ENCODE results near the gene BFAR. TPM values are rescaled to one million over a fixed set of nuclear protein-coding genes. Genes with fewer than 3 reads are reported as not detected.
"Not testable (repeated sequence)": the region's sequence is repeated elsewhere in the genome, so short reads cannot be mapped to it uniquely, and the experiment has no call there.

BFAR gene
- total RNA-seq, 1 donor from 2014 or later = 60.3 TPM

- intact Hi-C loops (cut with micrococcal nuclease) = loop anchor here (10.0 kb wide), 1 partner anchor 339 kb away; the partner anchor contains the start of gene PDXDC1
Measured at GRCh38 chr16:14635395-14636165, 2.8 kb downstream of the BFAR start.

GRCh38 chr16:14636179-14636950 lies 3.6 kb downstream of the BFAR start:
- intact Hi-C loops (cut with micrococcal nuclease) = loop anchor here (10.0 kb wide), 1 partner anchor 338 kb away; the partner anchor contains the start of gene PDXDC1

GRCh38 chr16:14636951-14637240 lies 4.1 kb downstream of the BFAR start:
- intact Hi-C loops (cut with micrococcal nuclease) = loop anchor here (10.0 kb wide), 1 partner anchor 338 kb away; the partner anchor contains the start of gene PDXDC1

GRCh38 chr16:14640538-14640937 lies 7.8 kb downstream of the BFAR start:
- intact Hi-C loops (cut with micrococcal nuclease) = no loop called here

GRCh38 chr16:14641206-14641605 lies 8.5 kb downstream of the BFAR start:
- intact Hi-C loops (cut with micrococcal nuclease) = no loop called here

- intact Hi-C loops (cut with micrococcal nuclease) = no loop called here
Measured at GRCh38 chr16:14641926-14642325, 9.2 kb downstream of the BFAR start.

GRCh38 chr16:14649816-14650215 lies 17.1 kb downstream of the BFAR start:
- intact Hi-C loops (cut with micrococcal nuclease) = no loop called here

- intact Hi-C loops (cut with micrococcal nuclease) = no loop called here
Measured at GRCh38 chr16:14650629-14651028, 17.9 kb downstream of the BFAR start.

- intact Hi-C loops (cut with micrococcal nuclease) = no loop called here
Measured at GRCh38 chr16:14652726-14653125, 20.0 kb downstream of the BFAR start.

- intact Hi-C loops (cut with micrococcal nuclease) = no loop called here
Measured at GRCh38 chr16:14658063-14658462, 25.3 kb downstream of the BFAR start.

- intact Hi-C loops (cut with micrococcal nuclease) = no loop called here
Measured at GRCh38 chr16:14667347-14668266, 34.9 kb downstream of the BFAR start.

GRCh38 chr16:14668556-14669223 lies 35.9 kb downstream of the BFAR start:
- intact Hi-C loops (cut with micrococcal nuclease) = no loop called here

GRCh38 chr16:14669776-14670175 lies 37.0 kb downstream of the BFAR start:
- intact Hi-C loops (cut with micrococcal nuclease) = no loop called here

GRCh38 chr16:14672403-14672971 lies 39.7 kb downstream of the BFAR start:
- intact Hi-C loops (cut with micrococcal nuclease) = no loop called here

- intact Hi-C loops (cut with micrococcal nuclease) = no loop called here
Measured at GRCh38 chr16:14676633-14677032, 43.9 kb downstream of the BFAR start.

- intact Hi-C loops (cut with micrococcal nuclease) = no loop called here
Measured at GRCh38 chr16:14677627-14678026, 44.9 kb downstream of the BFAR start.

- intact Hi-C loops (cut with micrococcal nuclease) = no loop called here
Measured at GRCh38 chr16:14678748-14679497, 46.2 kb downstream of the BFAR start.

- intact Hi-C loops (cut with micrococcal nuclease) = not testable (repeated sequence)
Measured at GRCh38 chr16:14680396-14680795, 47.6 kb downstream of the BFAR start.

GRCh38 chr16:14681115-14681514 lies 48.4 kb downstream of the BFAR start:
- intact Hi-C loops (cut with micrococcal nuclease) = no loop called here

- intact Hi-C loops (cut with micrococcal nuclease) = no loop called here
Measured at GRCh38 chr16:14682121-14682520, 49.4 kb downstream of the BFAR start.

Data from T-helper 1 cell treated with Interleukin-12 subunit alpha and Interleukin-12 subunit beta and Interleukin-4 antibody, amounts not matched to agents 30 ng/mL and 1 ng/mL, for 36 hours (primary cell).